ENCODE data around the gene TIMM8B.
"Not testable (repeated sequence)": the region's sequence is repeated elsewhere in the genome, so short reads cannot be mapped to it uniquely, and the experiment has no call there.

The TIMM8B gene

DNA sequence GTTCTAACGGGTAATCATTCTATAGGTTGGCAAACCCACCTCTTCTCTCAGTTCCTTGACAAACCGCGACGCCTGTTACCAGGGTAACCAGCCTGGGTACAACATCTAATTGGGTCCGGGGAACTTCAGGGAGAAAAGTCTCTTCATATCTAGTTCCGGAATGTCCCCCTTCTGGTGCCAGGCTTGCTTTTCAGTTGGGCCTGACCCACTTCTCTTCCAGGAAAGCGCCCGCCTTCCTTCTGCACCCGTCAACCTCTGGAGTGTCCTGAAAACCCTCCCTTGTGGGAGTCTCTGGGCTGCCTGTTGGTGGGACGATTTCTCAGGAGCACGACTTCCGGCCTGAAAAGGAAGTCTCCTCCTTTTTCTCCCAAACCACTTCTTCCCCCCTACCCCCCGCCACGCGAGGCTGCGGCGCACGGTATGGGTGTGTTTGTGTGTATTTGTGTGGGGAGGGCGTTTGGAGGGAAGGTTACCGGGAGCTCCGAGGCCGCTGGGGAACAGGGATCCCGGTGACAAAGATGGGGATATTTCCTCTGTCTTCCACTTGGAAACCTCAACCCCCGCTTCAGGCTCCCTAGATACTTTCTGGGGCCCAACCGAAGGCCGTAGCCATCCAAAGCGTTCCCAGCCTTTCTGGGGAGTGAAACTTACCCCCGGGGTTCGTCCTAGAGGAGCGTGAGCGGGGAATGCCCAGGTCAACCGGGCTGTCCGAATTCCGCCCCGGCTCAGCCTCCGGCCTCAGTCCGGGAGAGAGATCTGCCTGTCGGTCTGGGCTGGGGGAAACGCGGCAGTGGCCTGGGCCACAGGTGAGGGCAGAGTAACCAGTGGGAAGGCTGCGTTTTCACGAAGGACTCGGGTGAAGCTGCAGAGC, 12.4 kb downstream of the TIMM8B start, which contains the start of the genes NKAPD1 and PIH1D2:
Gene NKAPD1 (plus strand): TSS at position 359 of the 871 bp plus-strand sequence. CDS start 1,276 bp downstream, outside the sequence.
Gene PIH1D2 (minus strand): TSS at position 77 of the 871 bp plus-strand sequence. CDS start 843 bp downstream, outside the sequence.
- DNase-seq: peak; percentile 72

DNA sequence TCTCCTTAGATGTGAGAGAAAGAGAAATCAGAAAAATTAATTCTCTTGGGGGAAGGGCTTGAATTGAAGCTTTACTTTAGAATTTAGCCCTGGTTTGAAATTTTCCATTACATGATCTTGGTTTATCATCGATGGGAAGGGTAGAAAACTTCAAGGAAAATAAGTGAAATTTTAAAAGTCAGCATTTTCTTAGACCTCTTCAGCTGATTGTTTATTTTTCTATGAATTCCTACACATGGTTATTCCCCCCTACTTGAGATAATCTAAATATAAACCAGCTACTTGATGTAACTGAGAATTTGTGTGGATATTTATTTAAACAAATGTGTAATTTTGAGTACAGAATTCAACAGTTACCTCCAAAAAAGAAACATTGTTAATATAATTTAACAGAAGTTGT, 23.6 kb downstream of the TIMM8B start:
- DNase-seq: no peak

DNA sequence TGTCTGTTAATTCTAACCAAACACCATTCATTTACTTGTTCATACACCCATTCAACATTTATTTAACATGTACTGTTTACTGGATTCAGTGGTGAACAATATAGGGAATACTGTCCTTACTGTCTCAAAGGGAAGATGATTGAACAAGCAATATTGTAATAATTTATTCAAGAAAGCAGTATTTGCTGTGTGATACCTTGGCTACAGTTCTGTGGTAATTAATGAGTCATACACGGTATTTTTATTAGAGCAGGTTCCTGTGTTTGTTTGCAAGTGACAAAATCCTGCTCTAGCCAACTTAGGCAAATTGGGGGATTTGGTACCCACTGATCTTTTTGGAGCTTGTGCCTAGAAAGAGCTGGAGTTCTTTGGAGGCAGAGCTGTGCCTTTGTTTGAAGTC, 28.5 kb downstream of the TIMM8B start:
- DNase-seq: no peak

DNA sequence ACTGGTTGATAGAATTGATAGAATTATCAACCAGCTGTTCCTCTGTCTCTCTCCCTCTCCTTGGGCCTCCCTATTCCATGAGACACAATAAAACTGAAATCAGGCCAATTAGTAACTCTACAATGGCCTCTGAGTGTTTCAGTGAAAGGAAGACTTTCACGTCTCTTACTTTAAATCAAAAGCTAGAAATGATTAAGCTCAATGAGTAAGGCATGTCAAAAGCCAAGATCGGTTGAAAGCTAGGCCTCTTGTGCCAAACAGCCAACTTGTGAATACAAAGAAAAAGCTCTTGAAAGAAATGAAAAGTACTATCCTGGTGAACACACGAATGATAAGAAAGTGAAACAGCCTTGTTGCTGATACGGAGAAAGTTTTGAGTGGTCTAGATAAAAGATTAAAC, 29.4 kb downstream of the TIMM8B start:
- DNase-seq: no peak

DNA sequence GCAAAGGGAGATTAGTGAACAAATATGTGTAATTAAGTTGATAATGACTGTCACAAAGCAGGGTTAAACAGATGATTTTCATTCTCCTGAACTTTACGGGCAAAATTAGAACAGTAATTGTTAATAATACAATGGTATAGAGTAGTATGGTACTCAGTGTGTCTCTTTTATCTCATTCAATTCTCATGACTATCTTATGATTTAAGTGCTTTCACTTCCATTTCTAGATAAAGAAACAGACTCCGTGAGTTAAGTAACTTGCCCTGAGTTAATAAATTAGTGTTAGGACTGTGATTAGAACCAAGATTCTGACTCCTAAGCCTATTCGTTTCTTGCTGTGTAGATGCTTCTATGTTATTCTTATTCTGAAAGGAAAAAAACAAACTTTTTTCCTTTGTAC, 34.8 kb downstream of the TIMM8B start:
- DNase-seq: no peak

DNA sequence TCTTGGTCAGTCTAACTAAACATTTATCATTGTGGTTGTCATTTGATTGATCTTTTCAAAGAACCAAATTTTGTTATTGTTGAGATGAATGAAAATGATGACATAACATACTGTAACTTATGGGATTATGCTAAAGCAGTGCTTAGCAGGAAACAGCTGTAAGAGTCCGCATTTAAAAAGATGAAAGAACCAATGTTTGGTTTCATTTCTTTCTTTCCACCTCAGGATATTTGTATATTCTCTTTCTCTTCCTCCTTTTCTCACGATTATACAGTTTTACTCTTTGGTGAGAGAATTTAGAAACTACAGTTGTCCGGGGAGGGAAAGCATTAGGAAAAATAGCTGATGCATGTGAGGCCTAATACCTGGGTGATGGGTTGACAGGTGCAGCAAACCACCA, 35.8 kb downstream of the TIMM8B start:
- no peak for DNase-seq

DNA sequence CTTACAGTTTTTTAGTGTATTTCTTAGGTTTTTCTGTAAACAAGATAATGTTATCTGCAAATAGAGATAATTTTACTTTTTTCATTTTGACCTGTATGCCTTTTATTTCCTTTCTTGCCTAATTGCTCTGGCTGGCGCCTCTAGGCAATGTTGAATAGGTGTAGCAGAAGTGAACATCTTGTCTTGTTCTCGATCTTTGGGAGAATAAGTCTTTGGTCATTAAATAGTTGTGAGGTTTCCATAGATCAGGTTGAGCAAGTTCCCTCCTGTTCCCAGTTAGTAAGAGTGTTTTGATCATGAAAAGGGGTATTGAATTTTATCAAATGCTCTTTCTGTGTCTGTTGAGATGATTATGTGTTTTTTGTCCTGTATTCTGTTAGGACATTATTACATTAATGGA, 36.8 kb downstream of the TIMM8B start:
- DNase-seq: no peak

DNA sequence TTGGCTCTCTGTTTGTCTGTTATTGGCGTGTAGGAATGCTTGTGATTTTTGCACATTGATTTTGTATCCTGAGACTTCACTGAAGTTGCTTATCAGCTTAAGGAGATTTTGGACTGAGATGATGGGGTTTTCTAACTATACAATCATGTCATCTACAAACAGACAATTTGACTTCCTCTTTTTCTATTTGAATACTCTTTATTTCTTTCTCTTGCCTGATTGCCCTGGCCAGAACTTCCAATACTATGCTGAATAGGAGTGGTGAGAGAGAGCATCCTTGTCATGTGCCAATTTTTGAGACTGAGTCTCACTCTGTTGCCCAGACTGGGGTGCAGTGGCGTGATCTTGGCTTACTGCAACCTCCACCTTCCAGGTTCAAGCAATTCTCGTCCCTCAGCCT, 38.3 kb downstream of the TIMM8B start:
- DNase-seq: not testable (repeated sequence)

DNA sequence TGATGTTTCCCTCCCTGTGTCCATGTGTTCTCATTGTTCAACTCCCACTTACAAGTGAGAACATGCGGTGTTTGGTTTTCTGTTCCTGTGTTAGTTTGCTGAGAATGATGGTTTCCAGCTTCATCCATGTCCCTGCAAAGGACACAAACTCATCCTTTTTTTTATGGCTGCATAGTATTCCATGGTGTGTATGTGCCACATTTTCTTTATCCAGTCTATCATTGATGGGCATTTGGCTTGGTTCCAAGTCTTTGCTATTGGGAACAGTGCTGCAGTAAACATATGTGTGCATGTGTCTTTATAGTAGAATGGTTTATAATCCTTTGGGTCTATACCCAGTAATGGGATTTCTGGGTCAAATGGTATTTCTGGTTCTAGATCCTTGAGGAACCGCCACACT, 39.9 kb downstream of the TIMM8B start:
- DNase-seq: not testable (repeated sequence)

DNA sequence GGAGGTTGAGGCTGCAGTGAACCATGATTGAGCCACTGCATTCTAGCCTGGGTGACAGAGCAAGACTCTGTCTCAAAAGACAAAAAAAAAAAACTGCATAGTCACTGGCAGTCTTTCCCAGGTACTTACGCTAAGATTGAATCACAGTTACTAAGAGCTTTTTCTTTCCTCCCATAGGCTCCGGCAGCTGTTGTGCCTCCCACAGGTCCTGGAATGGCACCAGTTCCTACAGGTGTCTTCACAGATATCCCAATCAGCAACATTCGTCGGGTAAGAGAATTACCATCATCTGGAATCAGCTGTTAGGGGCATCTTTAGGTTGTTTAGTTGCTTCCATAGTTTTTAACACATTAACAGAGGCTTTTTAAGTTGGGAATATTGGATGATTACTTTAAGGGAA, 41.6 kb downstream of the TIMM8B start:
- no peak for DNase-seq

DNA sequence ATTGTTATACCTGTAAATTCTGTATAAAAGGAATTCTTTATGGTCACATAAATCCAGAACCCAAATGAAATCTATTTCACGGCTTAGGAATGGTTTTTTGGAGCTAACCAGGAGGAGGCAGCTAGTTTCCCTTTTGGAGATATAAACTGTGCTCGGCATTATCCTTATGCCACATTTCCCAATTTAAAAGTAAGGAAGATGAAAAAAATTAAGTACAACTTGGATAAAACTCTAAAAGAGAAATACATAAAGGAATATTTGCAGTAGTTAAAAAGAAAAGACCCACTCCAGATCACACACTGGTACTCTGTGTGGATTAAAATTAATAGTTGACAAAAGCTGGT, 43.6 kb downstream of the TIMM8B start:
- no peak for DNase-seq

DNA sequence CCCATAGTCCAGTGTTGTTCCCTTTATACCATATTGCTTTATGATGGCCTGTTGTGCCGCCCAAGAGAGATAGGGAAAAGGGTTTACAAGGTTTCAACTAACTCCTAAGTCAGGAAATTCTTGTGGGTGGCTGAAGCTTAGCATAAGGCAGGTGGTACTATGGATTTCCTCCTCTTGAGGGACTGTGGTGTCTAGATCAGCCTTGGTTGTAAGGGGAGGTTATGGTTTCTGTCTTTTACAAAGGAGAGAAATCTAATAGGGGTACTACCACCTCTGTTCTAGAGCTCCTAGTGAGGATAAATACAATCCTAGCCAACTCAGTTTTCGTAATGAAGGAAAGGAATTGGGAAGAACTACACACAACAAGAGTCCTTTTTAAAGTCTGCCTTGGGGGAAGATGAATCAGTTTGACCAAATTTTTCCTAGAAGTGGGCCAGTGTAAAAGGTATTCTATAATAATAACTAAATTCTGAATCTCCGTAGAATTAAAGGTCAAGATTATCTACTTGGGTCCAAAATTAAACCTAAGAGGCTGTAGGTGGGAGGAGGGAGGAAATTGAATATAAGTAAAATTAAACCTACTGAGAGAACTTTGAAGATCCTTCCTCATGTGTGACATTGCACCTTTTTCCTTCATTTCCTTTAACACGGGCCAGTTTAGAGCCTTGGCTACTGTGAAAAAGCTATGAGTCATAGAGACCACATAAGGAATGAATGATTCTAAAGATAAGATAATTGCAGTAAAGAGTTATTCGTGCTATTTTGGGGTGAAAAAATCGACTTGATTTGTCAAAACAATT, 44.2 kb downstream of the TIMM8B start:
- DNase-seq: no peak

DNA sequence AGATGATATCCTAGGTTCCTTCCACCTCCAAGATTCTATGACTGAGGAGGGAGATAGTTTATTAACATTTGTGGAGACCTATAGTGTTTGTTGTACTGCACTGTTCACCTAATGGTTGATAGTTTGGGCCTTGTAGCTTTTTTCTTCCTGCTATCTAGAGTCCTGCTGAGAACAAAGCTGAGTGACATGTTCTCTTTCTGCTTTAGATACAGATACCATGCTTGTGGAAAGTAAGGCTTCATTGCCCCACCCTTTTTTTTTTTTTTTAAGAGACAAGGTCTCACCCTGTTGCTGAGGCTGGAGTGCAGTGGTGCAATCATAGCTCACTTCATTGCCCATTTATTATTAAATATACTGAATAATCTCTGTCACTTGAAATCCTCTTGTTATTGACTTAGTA, 49.0 kb downstream of the TIMM8B start:
- DNase-seq: no peak

All from stimulated activated CD4-positive, alpha-beta T cell treated with anti-CD3 and anti-CD28 coated beads, Interleukin-4, amount 100 ng/mL, for 1 hour (primary cell).